Neural progenitor cell (in vitro differentiated cells): ENCODE data around the gene LRRC7. TPM values are rescaled to one million over a fixed set of nuclear protein-coding genes. Genes with fewer than 3 reads are reported as not detected.
A peak's percentile ranks its signal among the peaks of the same experiment; 100 is the strongest.

Source experiments
- DNase-seq: peaks from one replicate; pipeline ENCODE4 v3.0.0-alpha.2; 2016; ENCODE audit warnings: low spot score
- H2AFZ ChIP-seq: fragments of 200-600 bp; sonication (generic); replicated peaks from 2 replicates; pipeline ENCODE4 v1.6.1; 2016; ENCODE audit warnings: antibody characterized with exemption
- H3F3A ChIP-seq: fragments of 200-600 bp; sonication (generic); 2 replicates; pipeline ENCODE4 v1.6.1; 2016; ENCODE audit warnings: antibody characterized with exemption, low read depth
- H3K27ac ChIP-seq: fragments of 200-600 bp; sonication (generic); 2 replicates; pipeline ENCODE4 v1.5.1; 2016; ENCODE audit warnings: mild to moderate bottlenecking
- H3K27me3 ChIP-seq: fragments of 200-600 bp; sonication (generic); 2 replicates; pipeline ENCODE4 v1.6.1; 2016; ENCODE audit warnings: mild to moderate bottlenecking, moderate library complexity
- H3K36me3 ChIP-seq: fragments of 200-600 bp; sonication (generic); 2 replicates; pipeline ENCODE4 v1.5.1; 2016
- H3K4me1 ChIP-seq: fragments of 200-600 bp; sonication (generic); 2 replicates; pipeline ENCODE4 v1.6.1; 2016; ENCODE audit warnings: mixed run types
- H3K4me2 ChIP-seq: fragments of 200-600 bp; sonication (generic); 2 replicates; pipeline ENCODE4 v1.6.1; 2016
- H3K4me3 ChIP-seq: fragments of 200-600 bp; sonication (generic); 2 replicates; pipeline ENCODE4 v1.5.1; 2016
- H3K79me2 ChIP-seq: fragments of 200-600 bp; sonication (generic); 2 replicates; pipeline ENCODE4 v1.6.1; 2016; ENCODE audit warnings: low read depth
- H3K9ac ChIP-seq: fragments of 200-600 bp; sonication (generic); 2 replicates; pipeline ENCODE4 v1.6.1; 2016
- H3K9me3 ChIP-seq: fragments of 200-600 bp; sonication (generic); 2 replicates; pipeline ENCODE4 v1.5.1; 2016; ENCODE audit warnings: low read depth
- H4K20me1 ChIP-seq: fragments of 200-600 bp; sonication (generic); 2 replicates; pipeline ENCODE4 v1.6.1; 2016; ENCODE audit warnings: low read depth
- H3K27ac Mint-ChIP-seq: 3 replicates; pipeline ENCODE4 v1.8.0; 2021; ENCODE audit warnings: mixed read lengths
- H3K27me3 Mint-ChIP-seq: 2 replicates; pipeline ENCODE4 v1.8.0; 2022; ENCODE audit warnings: low read depth, mild to moderate bottlenecking, inconsistent platforms, moderate library complexity, mixed read lengths; ENCODE audit not compliant: insufficient read depth
- H3K36me3 Mint-ChIP-seq: 3 replicates; pipeline ENCODE4 v1.8.0; 2021; ENCODE audit warnings: mixed read lengths
- H3K4me1 Mint-ChIP-seq: 3 replicates; pipeline ENCODE4 v1.8.0; 2021; ENCODE audit warnings: mixed read lengths
- H3K4me3 Mint-ChIP-seq: 3 replicates; pipeline ENCODE4 v1.8.0; 2021; ENCODE audit warnings: mild to moderate bottlenecking, moderate library complexity, mixed read lengths
- H3K9me3 Mint-ChIP-seq: 3 replicates; pipeline ENCODE4 v1.8.0; 2020; ENCODE audit warnings: mixed read lengths
- CTCF ChIP-seq: fragments of 200-600 bp; sonication (generic); IDR thresholded peaks from 2 replicates; pipeline ENCODE4 v1.5.1; 2017; ENCODE audit warnings: antibody characterized with exemption, mild to moderate bottlenecking
- EZH2 ChIP-seq: fragments of 200-600 bp; sonication (generic); IDR thresholded peaks from 2 replicates; pipeline ENCODE4 v1.6.1; 2017; ENCODE audit warnings: antibody characterized with exemption, mild to moderate bottlenecking, moderate library complexity
- EZH2phosphoT487 ChIP-seq: fragments of 200-600 bp; sonication (generic); IDR thresholded peaks from 2 replicates; pipeline ENCODE4 v1.6.1; 2017; ENCODE audit warnings: antibody characterized with exemption
- total RNA-seq: library from RNA; depleted of rRNA; stranded (reverse); fragments of >200 nt; gene quantifications from 2 replicates; pipeline ENCODE4 v1.2.3, GENCODE V29; 2015; ENCODE audit warnings: low replicate concordance

LRRC7 gene
- total RNA-seq, 1 donor from 2014 or later = not detected

- Mint-ChIP-seq H3K4me3 (no peak overlapping the region), H3K4me1 (peaks cover 30% of the 10 kb centered on the region), H3K27me3 (no peaks in the 10 kb centered on the region), H3K27ac (peak overlapping the region; percentile 65), H3K36me3 (peaks cover 6% of the 10 kb centered on the region), H3K9me3 (peaks cover 12% of the 10 kb centered on the region)
- Histone ChIP-seq H4K20me1 (no peaks in the 10 kb centered on the region), H3K4me2 (no peak overlapping the region), H3F3A (no peaks in the 10 kb centered on the region), H3K4me1 (peaks cover 4% of the 10 kb centered on the region), H2AFZ (no peak overlapping the region), H3K9ac (no peak overlapping the region), H3K27ac (no peak overlapping the region), H3K4me3 (no peak overlapping the region), H3K27me3 (no peaks in the 10 kb centered on the region), H3K79me2 (no peaks in the 10 kb centered on the region), H3K9me3 (no peaks in the 10 kb centered on the region), H3K36me3 (no peaks in the 10 kb centered on the region)
- peak; percentile 5 for DNase-seq
- TF ChIP-seq CTCF (no peak), EZH2 (no peak), EZH2phosphoT487 (no peak)
Measured at GRCh38 chr1:69739251-69739605, 171.5 kb downstream of the LRRC7 start.

GRCh38 chr1:69743146-69743545, 175.4 kb downstream of the LRRC7 start:
- Histone ChIP-seq H3K36me3 (no peaks in the 10 kb centered on the region), H3K4me2 (no peak overlapping the region), H3K4me3 (no peak overlapping the region), H3K27ac (no peak overlapping the region), H3K79me2 (no peaks in the 10 kb centered on the region), H3K4me1 (peaks cover 4% of the 10 kb centered on the region), H3K9me3 (no peaks in the 10 kb centered on the region), H3K9ac (no peak overlapping the region), H3K27me3 (no peaks in the 10 kb centered on the region), H2AFZ (no peak overlapping the region), H4K20me1 (no peaks in the 10 kb centered on the region), H3F3A (no peaks in the 10 kb centered on the region)
- no peaks in the 10 kb centered on the region for H3K36me3 Mint-ChIP-seq
- no peak for DNase-seq
- H3K9me3 Mint-ChIP-seq = no peaks in the 10 kb centered on the region
- no peaks in the 10 kb centered on the region for H3K27me3 Mint-ChIP-seq
- no peak overlapping the region for H3K4me3 Mint-ChIP-seq
- H3K27ac Mint-ChIP-seq = no peak overlapping the region
- TF ChIP-seq CTCF (no peak), EZH2phosphoT487 (no peak), EZH2 (no peak)
- H3K4me1 Mint-ChIP-seq = peaks cover 29% of the 10 kb centered on the region

- Histone ChIP-seq H3K27me3 (no peaks in the 10 kb centered on the region), H3K4me1 (no peaks in the 10 kb centered on the region), H3K79me2 (no peaks in the 10 kb centered on the region), H3K36me3 (no peaks in the 10 kb centered on the region), H2AFZ (no peak overlapping the region), H3K4me3 (no peak overlapping the region), H3K9ac (no peak overlapping the region), H3K27ac (no peak overlapping the region), H4K20me1 (no peaks in the 10 kb centered on the region), H3F3A (no peaks in the 10 kb centered on the region), H3K9me3 (no peaks in the 10 kb centered on the region), H3K4me2 (no peak overlapping the region)
- Mint-ChIP-seq H3K27me3 (no peaks in the 10 kb centered on the region), H3K9me3 (no peaks in the 10 kb centered on the region), H3K36me3 (no peaks in the 10 kb centered on the region), H3K4me3 (no peak overlapping the region), H3K4me1 (peaks cover 17% of the 10 kb centered on the region), H3K27ac (no peak overlapping the region)
- TF ChIP-seq EZH2phosphoT487 = no peak
- no peak for TF ChIP-seq CTCF
- TF ChIP-seq EZH2 = no peak
- no peak for DNase-seq
Measured at GRCh38 chr1:69744381-69744780, 176.7 kb downstream of the LRRC7 start.
